GM21390 (cell line): ENCODE measurements around the gene CALML5.

Experiments
- ATAC-seq: cut with Tn5 transposase; IDR thresholded peaks from one replicate; pipeline ENCODE4 v1.9.1; 2021; ENCODE audit not compliant: unreplicated experiment

Gene CALML5

DNA sequence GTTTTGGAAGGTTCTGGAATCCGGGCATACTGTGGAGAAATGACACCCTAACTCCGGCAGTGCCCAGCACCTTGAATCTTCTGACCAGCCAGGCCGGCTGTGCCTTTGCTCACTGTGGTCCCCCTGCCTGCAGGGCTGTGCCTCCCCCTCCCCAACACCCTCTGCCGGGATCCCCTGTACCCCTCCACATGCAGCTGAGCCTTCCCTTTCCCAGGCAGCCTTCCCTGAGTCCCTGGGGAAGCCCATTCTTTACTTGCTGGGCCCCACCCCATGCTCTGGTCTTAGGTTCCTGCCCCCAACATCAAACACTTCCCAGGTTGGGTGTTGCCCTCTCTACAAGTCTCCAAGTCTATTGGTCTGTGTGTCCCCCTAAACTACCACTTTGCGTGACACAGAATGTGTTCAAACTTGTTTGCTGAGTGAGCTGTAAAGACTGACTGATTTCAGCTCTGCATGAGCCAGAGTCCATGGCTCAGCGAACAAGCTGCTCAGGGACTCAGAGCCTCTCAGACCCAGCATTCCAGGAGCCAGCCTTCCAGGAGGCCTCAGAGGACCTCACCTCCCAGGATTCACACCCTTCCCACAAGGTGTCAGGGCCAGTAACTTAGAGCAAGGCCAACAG lies 31.6 kb downstream of the CALML5 start:
- no peak for ATAC-seq

GRCh38 chr10:5467207-5467535 lies 32.2 kb downstream of the CALML5 start:
- no peak for ATAC-seq

DNA sequence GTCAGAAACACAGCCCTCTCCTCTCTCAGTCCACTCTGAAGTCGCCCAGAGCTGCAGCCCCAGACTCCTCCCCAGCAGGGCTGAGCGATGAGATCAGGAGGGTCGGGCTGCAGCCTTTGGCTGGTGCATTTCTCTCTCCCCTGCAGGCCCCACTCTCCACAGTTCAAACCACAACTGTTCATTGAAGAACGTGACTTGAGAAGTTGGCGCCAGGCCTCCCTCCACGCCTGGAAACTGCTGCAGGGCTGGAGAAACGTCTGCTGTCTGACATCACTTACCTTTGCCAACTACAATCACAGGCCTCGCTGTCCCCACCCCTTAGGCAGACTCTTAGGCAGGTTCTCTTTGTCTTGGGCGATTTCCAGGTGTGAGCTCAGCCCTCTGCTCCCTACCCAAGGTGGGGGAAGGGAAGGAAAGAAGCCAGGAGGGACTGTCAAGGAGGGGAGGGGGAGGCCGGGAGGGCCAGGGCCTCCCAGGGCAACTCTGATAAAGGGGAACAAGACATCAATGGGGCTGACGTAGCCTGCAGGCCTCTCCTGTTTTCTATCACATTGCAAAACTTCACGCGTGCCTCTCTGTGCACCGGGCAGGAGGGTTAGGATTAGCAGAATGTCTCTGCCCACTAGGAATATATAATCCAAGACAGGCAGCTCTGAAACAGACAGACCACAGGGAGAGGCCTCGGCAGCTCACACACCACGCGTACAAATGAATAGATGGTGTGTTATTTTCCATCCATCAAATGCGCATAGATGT lies 32.7 kb downstream of the CALML5 start:
- no peak for ATAC-seq

- ATAC-seq: no peak
Observed at GRCh38 chr10:5465976-5466450, 33.4 kb downstream of the CALML5 start.

DNA sequence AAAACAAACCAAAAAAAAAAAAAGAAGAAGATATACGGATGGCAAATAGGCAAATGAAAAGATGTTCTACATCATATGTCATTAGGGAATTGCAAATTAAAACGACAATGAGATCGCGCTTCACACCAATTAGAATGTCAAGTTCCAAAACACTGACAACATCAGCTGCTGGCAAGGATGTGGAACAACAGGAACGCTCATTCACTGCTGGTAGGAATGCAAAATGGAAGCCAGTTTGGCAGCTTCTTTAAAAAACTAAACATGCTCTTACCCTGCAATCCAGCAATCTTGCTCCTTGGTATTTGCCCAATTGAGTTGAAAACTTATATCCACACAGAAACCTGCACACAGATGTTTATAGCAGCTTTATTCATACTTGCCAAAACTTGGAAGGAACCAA lies 34.8 kb downstream of the CALML5 start:
- no peak for ATAC-seq

DNA sequence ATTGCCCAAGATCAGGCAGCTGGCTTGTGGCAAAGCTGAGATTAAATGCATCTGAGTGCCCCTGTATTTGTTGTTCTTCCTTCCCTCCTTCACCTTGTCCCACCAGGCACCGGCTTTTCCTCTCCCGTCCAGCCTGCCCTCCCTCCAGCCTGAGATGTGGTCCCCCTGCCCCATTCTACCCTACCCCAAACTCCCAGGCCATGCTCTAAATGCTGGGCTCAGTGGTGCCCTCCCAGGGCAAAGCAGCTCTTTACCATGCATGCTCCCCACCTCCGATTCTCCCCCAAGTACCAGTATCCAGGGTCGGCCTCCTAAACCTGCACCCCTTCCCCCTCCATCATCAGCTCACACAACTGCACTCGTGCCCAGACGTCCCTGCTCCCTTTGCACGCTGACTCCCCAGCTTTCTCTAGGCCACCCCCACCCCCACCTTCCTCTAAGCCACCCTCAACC lies 36.5 kb downstream of the CALML5 start:
- no peak for ATAC-seq

- no peak for ATAC-seq
Observed at GRCh38 chr10:5461914-5462840, 37.2 kb downstream of the CALML5 start.

GRCh38 chr10:5461203-5461588 lies 38.2 kb downstream of the CALML5 start:
- no peak for ATAC-seq

GRCh38 chr10:5460468-5461202 lies 38.7 kb downstream of the CALML5 start:
- no peak for ATAC-seq

GRCh38 chr10:5458949-5459747 lies 40.2 kb downstream of the CALML5 start:
- ATAC-seq: no peak

DNA sequence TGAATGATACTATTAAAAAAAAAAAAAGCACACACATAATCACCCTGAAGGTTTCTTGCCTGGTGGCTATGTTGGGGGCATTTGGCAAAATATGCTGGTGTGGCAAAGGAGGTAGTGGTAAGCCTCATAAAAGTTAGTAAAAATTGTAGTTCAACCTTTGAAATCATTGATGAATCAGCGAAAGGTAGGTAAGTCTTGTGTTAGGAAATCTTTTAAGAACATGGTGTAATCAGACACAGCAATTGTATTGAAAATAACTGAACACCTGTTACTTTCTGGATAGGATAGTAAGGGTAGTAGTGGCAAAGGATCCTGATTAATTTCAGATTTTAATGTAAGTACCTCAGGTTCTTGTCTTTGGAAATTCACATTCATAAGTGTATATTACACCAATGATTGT lies 40.9 kb downstream of the CALML5 start:
- no peak for ATAC-seq

- ATAC-seq: no peak
Observed at GRCh38 chr10:5457741-5458140, 41.6 kb downstream of the CALML5 start.

- ATAC-seq: no peak
Observed at GRCh38 chr10:5456563-5456962, 42.8 kb downstream of the CALML5 start.

DNA sequence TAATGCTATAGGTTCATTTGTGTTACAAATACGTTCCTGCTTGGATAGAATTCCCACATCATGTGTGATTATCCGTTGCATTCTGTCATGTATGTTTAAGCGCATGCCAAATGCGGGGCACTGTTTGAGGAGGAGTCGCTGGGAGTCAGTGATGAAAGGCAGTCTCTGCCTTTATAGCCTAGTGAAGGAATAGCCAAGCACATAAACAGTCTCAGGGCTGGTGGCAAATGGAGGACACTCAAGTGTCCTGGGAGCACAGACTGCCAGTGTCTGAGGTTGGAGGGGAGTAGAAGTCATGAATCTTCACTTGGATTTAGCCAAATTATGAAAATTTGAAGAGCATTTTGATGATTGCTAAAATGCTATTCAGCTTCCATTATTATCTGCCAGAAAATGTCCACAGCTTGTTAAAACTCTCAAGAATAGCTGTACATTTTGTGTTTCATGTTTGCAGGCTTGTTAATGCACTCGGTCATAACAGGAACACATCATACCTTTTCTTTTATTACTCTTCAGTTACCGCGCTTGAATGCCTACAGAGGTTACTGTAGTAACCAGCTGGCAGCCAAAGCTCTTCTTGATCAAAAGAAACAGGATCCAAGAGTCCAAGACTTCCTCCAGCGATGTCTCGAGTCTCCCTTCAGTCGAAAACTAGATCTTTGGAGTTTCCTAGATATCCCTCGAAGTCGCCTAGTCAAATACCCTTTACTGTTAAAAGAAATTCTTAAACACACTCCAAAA lies 45.5 kb downstream of the CALML5 start:
- no peak for ATAC-seq

- no peak for ATAC-seq
Observed at GRCh38 chr10:5450605-5451384, 48.6 kb downstream of the CALML5 start.

DNA sequence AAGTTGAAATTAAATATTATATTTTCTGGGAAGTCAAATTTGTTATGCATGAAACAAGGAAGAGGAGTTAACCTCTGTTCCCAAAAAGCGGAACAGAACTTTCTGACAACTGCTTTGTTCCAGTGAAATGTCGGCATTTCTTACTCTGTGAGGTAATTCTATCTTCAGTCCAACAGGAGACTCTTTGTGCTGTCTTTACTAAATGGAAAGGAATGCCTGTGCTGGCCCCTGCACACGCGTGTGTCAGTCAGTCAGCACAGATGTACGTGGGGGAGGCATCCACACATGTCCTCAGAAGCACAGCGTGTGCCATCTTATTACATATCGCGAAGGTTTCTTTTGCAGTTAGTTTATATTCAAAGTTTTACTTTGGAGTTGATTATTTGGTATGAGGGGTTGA lies 49.5 kb downstream of the CALML5 start:
- no peak for ATAC-seq

DNA sequence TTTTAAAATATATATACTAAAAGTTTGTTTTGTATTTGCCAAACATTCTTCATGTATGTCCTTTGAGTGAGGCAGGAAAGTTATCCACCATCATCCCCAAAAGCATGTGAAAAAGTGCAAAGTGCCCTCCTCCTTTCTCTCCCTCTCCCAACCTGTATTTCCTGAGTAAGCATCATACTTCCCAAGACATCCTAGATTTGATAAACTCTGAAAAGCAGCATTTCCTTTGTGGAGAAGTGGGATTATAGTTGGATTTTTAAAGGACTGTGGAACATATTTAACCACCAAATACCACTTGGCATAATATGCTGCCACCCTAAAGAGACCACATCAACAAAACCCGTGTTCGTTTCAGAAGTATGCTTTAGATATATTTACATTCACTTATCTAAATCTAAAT lies 50.1 kb downstream of the CALML5 start:
- no peak for ATAC-seq
